GM19455 (cell line): ENCODE results near the gene TFG.
"Not testable (repeated sequence)": the region's sequence is repeated elsewhere in the genome, so short reads cannot be mapped to it uniquely, and the experiment has no call there.

ENCODE experiments used
- ATAC-seq: cut with Tn5 transposase; IDR thresholded peaks from one replicate; pipeline ENCODE4 v1.9.1; 2021; ENCODE audit not compliant: unreplicated experiment

TFG gene

DNA sequence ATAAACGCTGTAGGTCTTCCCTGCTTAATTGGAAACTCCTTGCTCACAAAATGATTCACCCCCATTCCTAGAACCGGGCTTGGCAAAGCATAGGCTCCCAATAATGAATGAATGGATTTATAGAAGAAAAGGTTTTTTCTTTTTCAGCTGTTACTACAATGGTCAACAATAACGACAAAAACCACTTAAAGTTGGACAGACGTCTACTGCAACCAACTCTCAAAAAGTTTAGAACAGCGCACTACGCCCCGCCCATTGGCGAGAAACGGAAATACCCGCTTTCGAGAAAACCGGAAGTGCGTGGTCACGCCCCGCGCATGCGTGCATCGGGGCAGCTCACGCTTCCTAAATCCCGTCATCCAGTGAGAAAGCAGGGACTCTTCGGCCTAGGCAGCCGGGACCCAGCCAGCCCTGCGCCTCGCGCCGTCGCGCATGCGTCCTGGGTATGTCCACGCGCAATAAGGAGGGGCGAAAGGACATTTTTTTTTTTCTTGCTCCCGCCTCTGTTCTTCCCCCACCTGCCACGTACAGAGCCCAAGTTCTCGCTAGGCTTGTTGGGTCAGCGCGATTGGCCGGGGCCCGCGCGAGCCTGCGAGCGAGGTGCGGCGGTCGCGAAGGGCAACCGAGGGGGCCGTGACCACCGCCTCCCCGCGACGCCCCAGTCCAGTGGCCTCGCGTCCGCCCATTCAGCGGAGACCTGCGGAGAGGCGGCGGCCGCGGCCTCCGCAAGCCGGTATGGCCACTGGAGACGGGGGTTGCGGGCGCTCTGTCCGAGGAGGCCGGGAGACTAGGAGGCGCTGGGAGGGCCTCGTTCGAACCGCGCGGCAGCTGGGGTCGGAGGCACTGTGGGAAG is at the start of gene TFG:
Gene TFG, plus strand, starts transcription at position 506 of the 853 bp plus-strand sequence. CDS start 4,192 bp downstream, outside the sequence.
- peak; percentile 95 for ATAC-seq

DNA sequence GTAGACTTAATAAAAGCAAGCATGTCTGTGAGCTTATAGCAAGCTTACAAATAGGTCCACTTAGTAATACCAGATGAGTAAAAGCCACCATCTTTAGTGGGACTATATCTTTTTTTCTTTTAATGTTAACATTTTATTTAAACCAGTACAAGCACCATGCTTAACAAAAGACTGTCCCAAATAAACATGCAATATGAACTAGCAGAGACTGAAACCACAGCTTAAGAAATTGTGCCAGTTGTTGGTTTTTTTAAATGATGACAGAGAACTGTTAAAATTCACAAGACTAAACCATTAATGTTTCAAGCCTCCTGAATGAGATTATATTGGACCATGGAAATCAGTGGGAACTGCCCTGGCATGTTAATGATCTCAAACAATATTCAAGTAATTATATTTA is 48.0 kb upstream of the TFG start:
- not testable (repeated sequence) for ATAC-seq

DNA sequence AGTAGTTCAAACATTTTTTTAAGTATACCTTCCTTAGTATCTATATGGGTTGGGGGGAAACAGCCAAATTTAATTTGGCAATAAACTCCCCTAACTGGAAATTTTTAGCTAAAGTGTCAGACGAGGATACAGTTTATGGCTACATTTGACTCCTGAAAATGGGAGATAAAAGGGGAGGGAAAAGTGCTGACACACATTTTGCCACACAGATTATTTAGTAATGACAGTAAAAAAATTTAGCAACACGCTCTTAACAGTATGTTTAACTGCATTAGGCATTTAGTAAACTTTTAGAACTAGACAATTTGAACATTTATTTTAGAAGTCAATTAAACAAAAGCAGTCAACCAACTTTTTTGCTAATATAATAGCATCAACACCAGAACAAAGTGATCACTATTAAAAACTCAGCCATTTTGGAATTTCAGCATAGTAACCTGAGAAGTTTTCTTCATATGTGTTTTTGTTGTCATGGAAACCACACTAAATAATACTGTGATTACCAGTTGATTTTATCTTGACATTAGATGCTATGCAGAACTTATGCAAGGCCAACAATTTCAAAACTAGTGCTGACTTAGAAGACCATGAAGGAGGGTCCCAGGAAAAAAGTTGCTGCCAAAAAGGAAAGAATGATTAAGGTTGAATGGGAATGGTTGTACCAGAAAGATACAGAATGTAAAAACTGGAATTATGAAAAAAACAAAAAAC is 47.0 kb upstream of the TFG start:
- no peak for ATAC-seq

- no peak for ATAC-seq
These were observed 44.1 kb upstream of the TFG start for GRCh38 chr3:100665230-100665629.

DNA sequence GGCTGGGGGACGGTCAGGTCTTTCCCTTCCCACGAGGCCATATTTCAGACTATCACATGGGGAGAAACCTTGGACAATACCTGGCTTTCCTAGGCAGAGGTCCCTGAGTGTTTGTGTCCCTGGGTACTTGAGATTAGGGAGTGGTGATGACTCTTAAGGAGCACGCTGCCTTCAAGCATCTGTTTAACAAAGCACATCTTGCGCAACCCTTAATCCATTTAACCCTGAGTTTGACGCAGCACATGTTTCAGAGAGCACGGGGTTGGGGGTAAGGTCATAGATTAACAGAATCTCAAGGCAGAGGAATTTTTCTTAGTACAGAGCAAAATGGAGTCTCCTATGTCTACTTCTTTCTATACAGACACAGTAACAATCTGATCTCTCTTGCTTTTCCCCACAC is 42.6 kb upstream of the TFG start:
- not testable (repeated sequence) for ATAC-seq

DNA sequence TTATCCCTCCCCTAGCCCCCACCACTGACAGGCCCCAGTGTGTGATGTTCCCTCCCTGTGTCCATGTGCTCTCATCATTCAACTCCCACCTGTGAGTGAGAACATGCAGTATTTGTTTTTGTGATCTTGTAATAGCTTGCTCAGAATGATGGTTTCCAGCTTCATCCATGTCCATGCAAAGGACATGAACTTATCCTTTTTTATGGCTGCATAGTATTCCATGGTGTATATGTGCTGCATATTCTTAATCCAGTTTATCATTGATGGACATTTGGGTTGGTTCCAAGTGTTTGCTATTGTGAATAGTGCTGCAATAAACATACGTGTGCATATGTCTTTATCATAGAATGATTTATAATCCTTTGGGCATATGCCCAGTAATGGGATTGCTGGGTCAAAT is 42.0 kb upstream of the TFG start:
- ATAC-seq: not testable (repeated sequence)

DNA sequence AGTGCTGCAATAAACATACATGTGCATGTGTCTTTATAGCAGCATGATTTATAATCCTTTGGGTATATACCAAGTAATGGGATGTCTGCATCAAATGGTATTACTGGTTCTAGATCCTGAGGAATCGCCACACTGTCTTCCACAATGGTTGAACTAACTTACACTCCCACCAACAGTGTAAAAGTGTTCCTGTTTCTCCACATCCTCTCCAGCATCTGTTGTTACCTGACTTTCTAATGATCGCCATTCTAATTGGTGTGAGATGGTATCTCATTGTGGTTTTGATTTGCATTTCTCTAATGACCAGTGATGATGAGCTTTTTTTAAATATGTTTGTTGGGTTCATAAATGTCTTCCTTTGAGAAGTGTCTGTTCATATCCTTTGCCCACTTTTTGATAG is 38.3 kb upstream of the TFG start:
- ATAC-seq: not testable (repeated sequence)

DNA sequence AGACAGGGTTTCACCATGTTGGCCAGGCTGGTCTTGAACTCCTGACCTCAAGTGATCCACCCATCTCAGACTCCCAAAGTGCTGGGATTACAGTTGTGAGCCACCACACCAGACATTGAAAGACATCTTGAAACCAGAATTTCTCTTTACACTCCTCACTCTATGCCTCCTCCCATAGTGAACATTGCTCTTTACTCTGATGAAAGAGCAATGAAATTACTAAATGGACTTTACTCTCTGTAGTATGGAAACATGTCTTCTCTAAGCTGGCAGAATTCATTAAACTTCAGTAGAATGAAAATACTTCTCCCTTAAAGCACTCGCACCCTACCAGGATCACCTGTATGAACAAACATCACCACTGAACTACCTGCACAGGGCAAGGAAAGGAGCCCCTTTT is 27.8 kb upstream of the TFG start:
- ATAC-seq: no peak

DNA sequence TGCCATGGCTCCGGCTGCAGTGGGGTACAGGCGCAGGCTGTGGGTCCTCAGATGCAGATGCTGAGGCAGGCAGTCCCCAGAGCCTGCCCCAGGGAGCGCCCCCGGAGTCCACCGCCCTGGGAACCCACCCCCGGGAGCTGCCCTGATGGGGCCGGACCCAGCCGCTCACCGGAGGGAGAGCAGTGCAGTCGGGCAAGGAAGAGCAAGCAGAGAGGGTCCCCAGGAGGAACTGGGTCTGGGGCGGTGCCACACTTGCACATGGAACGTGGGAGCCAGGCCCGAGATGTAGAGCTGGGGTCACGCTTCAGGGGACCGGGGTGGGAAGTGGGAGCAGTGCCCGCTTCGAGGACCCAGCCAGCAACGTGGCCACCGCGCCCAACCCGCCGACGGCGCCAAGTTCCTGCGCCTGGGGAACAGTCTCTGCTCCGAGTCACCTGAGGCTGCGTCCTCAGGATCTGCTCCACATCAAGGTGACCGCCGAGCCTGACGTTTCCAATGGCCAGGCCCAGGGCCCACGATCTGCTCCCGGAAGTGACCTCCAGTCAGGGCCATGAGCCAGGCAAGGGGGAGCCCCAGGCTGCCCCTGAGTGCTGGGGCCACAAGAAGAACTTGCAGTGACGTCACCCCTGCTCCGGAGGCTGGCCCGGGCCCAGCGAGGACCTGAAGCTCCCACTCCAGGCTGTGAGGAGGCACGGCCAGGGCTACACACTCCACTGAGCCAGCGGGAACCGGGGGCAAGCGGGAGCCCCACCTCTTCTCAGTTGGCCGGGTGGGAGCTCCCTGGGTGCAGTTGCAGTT is 27.0 kb upstream of the TFG start:
- no peak for ATAC-seq

DNA sequence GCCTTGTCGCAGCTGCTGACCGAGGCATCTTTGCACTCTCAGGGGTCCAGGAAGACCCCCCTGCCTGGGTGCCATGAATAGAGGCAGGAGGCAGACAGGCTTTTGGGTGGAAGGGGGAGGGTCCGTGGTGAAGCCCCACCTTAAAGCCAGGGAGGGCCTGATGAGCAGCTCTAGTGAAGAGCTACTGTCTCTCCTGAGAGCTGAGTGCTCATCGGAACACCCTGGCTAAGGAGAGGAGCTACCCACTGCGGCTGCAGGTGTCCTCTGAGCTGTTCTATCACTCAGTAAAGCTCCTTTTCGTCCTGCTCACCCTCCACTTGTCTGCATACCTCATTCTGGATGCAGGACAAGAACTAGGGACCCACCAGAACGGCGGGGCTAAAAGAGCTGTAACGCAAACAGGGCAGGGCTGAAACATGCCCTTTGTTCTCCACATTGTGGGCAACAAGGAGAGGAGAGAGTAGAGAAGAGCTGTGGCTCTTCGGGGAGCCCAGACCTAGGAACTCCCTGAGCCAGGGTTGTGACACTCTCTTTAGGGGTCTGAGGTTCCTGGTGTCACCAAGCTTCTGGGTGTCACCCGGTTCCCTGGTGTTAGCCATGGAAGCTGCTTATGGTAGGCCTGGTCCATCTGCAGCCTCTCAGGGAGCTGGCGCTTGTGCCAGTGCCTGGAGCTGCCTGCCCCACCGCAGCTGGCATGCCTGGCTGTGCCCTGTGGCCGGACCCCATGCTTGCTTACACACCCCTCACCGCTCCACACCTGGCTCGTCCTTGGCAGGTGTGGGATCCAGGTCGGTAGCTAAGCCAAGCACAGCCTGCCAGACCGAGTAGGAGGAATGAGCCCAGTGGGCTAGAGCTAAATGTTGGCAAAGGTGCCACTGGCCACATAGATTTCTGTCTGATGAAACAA is 26.2 kb upstream of the TFG start:
- ATAC-seq: no peak

GRCh38 chr3:100693225-100693624 is 16.1 kb upstream of the TFG start:
- no peak for ATAC-seq

- no peak for ATAC-seq
These were observed 13.6 kb upstream of the TFG start for GRCh38 chr3:100695696-100696095.

GRCh38 chr3:100696161-100696560 is 13.1 kb upstream of the TFG start:
- no peak for ATAC-seq

DNA sequence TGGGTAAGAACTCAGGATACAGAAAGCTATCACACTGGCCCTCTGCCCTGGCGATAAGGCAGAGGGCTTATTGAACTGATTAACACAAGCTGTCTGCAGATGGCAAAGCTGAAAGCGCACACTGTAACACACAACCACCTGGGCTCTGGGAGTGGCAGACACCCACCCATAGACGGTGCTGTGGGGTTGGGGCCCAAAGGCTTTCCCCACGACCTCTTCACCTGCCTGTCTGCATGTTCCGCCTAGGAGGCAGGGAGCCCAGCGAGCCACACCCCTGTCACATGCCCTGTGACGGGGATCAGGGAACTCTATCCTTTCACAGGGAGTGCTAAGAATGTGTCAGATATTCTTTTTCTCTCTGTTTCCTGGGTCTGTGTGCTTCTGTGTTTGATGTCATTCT is 12.1 kb upstream of the TFG start:
- no peak for ATAC-seq

GRCh38 chr3:100697723-100698285 is 11.5 kb upstream of the TFG start:
- no peak for ATAC-seq

GRCh38 chr3:100698736-100699135 is 10.6 kb upstream of the TFG start:
- ATAC-seq: no peak

DNA sequence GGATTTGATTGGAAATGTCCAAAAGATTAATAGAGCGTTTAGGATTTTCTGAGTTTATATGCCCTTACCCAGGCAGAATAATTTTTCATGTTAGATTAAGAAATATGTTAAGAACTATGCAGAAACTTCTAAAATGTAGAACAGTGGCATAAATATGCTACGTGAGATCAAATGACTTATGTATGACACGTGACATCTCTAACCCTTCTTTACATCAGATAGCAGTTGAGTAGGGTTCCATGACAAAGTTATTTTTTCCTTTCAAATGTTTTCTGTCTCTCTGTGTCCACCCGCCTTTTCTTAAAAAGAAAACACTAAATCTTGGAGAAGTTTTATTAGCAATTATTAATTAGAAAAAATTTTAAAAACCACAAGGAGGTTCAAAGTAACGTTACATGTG is 8.6 kb upstream of the TFG start:
- no peak for ATAC-seq

DNA sequence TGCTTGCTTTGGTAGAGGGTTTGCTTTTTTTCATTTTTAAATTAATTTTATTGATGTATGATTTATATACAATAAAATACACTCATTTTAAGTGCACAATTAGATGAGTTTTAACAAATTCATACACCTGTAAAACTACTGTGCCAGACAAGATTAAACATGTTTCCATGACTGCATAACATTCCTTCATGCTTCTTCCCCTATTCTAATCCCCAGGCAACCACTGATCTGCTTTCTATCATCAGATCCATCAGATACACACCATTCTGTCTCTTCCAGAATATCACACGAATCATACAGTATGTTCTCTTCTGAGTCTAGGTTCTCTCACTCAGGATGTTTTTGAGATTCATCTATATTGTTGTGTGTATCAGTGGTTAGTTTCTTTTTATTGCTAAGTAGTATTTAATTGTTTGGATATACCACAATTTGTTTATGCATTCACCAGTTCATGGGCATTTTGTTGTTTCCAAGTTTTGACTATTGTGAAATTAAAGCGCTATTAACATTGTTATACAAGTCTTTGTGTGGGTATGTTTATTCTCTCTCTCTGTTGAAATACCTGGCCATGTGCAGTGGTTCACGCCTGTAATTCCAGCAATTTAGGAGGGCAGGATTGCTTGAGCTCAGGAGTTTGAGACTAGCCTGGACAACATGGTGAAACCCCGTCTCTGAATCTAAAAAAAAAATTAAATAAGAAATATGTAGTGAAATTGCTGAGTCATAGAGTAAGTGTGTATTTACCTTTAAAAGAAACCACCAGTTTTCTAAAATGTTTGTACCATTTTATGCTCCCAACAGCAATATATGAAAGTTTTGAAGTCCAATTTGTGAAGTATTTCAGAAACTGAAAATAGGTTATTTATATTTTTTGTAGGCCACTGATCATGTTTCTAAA is 7.0 kb upstream of the TFG start:
- ATAC-seq: no peak

- no peak for ATAC-seq
These were observed 6.3 kb upstream of the TFG start for GRCh38 chr3:100702980-100703345.
